HG02840 (cell line): Measurements from ENCODE around the gene PIK3R5.
"Not testable (repeated sequence)": the region's sequence is repeated elsewhere in the genome, so short reads cannot be mapped to it uniquely, and the experiment has no call there.

Experiments used
- ATAC-seq: cut with Tn5 transposase; IDR thresholded peaks from one replicate; pipeline ENCODE4 v1.9.1; 2021; ENCODE audit warnings: mild to moderate bottlenecking, moderate library complexity, moderate number of reproducible peaks; ENCODE audit not compliant: unreplicated experiment, low FRiP score

The PIK3R5 gene

DNA sequence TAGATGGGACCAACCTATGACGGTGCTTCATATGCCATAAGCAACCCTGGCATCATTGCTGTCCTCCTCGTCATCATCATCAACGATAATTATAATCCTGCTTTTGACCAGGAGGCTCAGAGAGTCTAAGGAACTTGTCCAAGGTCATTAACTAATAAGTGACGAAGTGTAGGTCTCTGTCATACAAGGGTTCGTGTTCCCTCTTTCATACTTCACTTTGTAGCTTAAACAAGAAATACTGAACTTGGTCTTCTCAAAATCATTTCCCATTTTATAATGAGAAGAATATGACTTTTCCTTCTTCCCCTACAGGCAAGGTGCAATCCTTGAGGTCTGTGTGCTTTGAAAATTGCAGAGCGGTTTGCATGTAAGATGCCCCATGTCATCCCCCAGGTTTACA is 66.9 kb downstream of the PIK3R5 start:
- no peak for ATAC-seq

DNA sequence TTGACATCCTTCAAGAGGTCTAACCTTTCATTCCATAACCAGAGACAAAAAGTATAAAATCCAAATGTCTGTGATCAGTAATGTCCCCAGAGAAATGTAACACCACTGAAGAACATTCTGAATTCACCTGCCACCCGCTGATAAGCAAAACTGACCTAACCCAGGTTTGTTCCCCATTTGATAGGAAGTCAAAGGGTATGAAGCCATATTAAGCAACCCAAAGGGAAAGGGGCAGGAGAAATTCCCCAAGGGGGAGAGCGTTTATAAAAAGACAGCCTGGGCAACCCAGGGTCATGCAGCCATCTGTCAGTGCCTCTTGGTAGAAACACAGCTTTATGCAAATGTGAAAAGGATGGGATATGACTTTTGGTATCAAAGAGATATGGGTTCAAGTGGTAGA is 67.4 kb downstream of the PIK3R5 start:
- no peak for ATAC-seq

DNA sequence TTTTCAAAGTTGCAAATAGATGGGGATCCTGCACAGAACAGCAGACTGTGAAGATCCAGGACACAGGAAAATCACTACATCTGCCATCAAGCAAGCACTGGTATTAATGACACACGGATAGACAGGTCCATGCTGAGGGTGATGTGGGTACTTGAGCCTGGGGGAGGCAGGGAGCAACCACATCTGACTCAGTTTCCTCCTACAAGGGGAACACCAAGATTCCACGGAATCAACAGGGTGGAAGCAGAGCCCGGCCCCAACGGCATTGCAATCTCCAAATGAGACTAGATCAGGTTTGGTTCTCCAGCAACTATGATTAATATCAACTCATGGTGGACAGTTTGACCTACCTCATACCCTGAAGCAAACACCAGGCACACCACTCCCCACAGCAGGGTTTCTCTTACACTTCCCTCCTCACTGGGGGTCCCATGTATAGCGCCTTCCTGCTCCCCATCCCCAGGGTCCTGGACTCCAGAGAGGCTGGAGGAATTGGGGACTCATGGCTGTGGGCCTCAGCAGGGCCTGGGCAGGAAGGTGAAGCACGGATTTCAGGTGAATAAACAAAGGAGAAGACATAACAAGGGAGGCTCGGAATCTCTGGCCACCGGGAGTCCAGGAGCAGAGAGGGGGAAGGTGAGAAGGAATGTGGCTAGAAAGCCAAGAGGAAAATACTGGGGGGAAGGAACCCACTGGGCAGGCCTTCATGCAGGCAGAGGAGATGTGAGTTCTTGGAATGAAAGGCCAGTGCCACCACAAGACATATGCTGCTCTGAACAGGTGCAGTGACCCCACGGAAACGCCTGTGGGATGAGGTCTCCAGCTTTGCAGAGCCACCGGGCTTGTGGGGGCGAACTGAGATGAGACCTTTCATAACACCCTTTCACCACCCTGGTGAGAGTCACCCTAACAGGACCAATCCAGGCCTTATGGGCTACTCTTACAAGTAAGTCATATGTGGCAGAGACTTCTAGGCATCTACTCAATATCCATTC is 68.6 kb downstream of the PIK3R5 start:
- no peak for ATAC-seq

DNA sequence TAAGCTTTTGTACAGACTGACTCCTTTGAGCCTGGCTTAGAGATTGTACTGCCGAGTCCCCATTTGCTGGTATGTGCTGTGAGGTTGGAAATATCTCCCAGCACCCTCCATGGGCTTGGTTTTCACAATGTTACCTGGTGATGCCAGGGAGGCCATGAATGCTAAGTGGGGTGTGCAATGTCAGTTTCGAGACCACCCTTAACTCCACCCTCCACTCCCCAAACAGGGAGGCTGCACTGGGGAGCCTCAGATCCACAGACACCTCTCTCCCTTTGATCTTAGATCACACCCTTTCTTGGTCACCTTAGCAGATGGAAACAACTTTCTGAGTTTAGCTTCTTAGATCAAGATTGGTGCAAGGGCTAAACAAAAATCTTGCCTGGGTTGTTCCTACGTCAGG is 69.4 kb downstream of the PIK3R5 start:
- ATAC-seq, result no peak

DNA sequence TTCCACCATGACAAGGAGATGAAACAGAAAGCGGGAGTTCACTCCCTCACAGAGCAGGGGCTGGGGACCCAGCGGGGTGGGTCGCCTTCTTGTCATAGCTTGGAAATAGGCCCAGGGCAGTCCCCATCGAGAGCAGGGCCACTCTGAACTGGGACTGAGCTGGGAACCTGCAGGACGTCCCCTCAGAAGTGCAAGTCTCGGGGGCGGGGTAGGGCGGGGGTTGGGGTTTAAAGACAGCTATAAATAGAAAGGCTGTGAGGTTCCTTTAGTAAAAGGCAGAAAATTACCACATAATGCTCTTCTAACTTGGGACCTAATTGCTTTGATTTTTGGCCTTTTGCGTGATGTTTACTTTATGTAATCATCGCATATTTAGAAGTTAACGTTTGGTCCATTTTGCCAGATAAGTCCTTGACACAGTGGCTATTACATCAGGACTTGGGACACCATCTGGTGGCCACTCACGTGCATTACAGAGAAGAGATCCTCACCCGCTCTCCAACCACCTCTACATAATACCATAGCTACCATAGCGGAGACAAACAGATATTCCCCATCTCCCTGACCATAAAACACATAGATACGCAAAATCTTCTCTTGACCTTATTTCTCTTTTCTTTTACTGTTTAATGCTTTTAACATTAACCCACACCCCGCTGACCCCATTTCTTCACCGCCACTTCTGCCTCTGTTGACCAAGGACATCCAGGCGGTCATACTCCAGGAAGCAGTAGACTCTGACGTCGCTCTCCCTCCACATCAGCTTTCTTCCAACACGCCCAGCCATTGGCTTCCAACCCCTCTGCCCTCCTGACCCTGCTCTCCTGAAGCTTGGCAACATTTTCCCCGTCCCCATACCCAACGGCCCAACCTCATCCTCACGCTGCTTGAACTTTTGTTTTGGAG is 70.6 kb downstream of the PIK3R5 start:
- no peak for ATAC-seq

DNA sequence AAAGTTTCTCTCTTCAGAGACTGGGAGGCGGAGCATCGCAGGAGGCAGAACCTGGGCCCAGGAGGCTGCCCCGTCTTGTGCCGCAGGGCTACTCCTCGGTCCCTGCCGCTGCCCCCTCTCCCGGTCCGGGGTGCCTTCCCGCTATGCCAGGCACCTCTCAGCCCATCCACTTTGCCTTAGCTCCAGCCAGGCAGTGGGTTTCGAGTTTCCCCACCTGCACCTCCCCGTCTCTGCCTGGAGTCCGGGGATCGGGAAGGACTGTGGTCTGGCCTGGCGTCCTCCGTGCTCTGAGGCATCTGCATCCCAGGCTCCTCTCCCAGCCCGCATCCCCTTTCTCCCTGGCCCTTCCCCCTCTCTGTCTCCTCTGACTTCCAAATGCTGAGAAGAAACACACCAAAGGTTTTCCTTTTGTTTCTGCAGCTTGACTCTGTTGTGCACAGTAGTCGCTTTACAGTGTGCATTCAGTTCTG is 71.3 kb downstream of the PIK3R5 start:
- no peak for ATAC-seq

DNA sequence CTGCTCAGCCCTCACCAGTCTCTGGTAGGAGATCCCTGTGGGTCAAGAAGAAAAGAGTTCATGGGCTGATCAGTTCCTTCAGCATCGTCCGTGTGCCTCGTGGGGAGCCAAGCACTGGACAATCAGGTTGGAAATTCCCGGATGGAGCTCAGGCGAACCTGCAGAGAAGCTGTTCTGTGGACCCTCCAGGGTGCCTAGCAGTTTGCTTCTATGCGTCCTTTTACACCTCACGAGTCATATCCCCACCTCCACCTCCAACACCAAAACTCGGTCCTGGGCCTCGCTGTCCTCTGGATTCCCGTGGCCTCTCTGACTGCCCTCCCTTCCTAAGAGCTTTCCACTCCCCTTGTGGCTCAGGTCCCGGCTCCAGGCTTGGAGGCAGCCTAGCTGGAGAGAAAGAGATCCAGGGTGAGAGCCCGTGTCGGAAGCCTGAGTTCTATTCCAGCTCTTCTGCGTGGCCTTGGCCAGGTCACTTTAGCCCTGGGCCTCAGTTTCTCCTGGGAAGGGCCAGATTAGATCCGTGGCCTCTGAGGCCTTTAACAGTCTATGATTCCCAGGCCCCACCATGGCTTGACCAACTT is 71.8 kb downstream of the PIK3R5 start:
- no peak for ATAC-seq

DNA sequence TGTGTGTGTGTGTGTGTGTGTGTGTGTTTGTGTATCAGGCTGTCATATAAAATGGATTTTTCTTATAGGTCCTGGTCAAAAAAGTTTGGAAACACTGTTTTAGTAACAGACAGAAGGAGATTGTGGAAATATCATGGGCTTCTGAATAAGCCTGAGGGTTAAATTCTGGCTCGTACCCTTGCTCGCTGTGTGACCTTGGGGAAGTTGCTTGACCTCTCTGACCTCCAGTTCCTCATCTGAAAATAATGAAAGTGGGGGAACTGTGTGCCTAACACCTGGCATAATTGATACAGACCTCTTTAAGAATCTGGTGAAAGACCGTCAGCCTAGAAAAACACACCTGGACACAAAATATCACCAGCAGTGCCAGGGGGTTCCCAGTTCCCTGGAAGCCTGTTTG is 72.4 kb downstream of the PIK3R5 start:
- no peak for ATAC-seq

DNA sequence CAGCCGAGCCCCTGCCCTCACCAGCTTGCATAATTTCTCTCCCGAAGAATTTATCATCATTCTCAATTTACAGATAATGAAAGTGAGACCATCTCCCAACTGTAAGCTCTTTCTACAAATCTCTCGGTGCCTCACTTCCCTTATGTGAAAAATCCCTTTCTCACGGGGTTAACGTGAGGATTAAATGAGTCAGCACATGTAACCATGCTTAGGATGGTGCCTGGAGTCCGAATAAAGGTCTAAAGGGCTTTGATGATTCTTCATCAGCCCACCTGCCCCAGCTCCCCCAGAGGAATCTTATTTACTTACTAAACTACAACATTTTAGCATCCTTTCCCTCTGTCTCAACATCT is 73.2 kb downstream of the PIK3R5 start:
- ATAC-seq, result no peak

DNA sequence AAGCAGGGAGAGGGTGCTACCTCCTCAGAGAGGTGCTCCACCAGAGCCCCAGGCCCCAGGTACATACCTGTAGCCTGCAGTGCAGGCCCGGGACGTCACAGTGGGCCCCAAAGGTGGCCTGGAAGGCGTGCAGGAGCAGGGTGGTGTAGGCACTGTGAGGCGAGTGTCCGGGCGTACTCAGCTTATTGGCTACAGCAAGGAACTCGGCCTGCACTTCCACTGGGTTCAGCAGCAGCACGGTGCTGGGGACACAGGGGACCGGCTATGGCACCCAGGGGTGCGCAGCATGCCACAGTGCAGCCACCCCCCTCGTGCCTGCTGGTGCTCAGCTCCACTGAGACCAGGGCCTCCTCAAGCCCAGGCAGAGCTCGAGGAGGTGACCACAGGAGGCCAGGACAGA is 74.8 kb downstream of the PIK3R5 start:
- no peak for ATAC-seq

DNA sequence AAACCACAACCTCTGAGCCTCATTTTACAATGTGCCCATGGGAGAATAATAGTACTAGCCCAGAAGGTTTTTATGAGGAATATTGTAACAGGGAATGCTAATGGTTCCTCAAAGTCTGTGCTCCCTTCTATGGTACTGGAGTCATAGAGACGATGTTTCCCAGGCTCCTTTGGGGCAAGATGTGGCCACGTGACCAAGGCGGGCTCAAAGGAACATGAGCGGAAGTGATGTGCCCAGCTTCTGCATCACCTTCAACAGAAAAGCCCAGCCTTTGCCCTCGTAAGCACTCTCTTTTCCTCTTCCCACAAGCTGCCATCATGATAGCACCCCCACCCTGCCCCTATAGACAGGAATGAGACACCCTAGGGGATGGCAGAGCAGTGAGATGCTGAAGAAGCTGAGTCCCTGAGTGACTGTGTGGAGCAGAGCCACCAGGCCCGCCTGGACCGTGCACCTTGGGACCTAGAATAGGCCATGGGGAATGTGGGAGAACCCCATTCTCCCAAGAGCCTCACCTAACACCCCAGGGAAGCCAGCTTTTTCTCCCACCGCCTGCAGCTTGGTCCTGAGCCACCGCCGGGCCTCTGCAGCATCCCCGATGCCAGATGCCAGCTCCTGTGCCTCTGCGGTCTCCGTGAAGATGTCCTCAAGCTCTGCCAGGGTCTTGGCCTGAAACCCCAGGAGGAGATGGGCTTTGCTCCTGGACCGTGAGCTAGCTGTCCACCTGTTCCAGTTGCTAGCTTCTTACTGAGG is 75.9 kb downstream of the PIK3R5 start:
- no peak for ATAC-seq

DNA sequence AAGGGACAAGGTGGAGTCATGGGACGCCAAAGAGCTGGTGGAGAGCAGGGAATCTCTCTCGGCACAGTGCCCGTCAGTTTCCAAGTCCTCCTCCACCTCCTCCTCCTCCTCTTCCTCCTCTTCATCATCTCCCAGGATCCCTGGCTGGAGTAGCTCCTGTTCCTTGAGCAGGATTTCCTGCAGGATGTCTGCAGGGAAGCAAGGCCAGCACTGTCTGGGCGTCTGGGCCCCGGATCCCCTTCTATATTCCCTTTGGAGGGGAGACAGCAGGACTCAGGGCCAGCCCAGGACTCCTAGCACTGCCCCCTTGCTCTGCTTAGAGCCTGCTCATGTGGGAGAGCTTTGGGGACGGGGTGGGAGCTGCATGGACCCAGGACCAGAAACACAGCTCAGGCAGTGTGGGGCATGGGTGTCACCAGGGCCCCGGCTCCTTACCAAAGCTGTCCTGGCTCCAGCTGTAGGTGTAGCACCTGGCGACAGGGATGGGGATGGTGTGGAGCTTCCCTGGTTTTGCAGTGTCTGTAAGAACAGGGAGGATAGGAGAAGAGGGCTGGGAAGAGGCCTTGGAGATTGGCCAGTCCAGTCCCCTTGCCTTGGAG is 76.7 kb downstream of the PIK3R5 start:
- ATAC-seq, result no peak

DNA sequence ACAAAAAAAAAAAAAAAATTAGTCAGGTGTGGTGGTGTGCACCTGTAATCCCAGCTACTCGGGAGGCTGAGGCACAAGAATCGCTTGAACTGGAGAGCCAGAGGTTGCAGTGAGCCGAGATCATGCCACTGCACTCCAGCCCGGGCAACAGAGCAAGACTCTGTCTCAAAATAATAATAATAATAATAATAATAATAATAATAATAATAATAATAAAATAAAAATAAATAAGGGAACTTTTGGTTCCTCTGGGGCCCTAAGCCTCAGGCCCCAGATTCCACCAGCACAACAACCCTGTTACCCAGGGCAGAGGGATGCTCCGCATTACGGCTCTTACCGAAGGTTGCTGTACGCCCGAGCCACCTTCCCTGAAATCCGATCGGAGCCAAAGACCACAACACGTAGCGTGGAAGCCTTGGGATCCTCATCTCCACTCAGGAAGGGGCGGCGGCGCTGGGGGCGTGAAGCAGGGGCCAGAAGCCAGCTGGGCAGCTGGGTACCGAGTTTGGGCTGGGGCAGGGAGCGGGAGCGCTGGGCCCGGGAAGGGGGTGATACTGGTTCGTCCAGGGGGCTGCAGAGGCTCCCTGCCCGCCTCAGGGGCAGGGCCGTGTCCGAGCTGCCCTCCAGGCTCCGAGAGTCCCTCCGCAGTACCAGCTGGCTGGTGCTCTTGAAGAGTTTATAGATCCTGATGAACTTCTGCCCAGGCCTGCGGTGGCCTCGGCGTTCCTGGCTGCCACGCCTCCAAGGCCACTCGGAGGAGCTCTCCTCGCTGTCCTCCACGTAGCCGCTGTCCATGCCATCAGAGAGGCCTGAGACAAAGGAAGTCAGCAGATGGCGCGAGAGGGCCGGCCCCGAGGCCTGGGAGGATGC is 77.4 kb downstream of the PIK3R5 start:
- no peak for ATAC-seq

DNA sequence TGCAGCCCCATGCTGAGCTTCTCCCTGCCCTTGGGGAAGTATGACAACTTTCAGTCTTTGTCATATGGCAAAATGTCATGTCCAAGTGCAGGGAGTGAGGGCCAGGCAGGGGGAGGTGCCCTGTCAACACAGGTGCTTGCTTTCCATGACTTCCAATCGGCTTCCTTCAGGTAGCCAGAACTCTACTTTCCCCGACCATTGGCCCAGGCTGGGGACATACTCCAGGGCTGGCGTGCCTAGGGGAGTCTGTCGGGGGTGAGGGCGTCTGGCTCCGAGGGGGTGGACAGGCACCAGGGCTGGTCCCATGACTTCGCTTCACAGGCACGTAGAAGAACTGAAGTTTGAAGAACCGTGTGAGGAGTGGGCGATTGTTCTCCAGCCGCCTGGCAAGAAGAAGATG is 78.2 kb downstream of the PIK3R5 start:
- ATAC-seq, result no peak

DNA sequence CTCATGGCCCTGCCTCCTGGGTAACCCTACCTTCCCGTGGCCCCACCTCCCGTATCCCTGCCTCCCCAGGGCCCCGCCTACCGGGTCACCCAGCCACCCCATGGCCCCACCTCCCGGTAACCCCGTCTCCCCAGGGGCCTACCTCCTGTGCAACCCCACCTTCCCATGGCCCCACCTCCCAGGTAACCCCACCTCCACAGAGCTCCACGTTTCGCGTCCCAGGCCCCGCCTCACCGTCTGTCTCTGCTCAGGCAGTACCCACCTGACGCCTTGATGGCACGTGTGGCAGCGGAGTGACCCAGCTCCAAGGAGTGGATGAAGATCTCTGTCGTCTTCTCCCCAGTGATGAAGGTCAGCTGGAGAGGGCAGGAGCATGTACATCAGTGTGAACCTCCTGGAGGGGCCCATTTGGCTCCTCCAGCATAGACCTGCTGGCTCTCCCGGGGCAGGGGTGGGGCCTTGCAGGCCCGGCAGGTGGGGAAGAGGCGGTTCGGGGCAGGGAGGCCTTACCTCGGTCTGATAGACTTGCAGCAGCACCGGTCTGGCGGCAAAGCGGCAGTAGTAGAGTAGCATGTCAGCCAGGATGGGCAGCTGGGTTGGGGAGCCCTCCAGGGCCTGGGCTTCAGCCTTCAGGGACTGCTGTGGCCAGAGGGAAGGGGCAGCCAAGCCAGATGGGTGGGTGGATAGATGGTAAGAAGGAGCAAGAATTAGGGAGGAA is 79.4 kb downstream of the PIK3R5 start:
- ATAC-seq, result no peak

DNA sequence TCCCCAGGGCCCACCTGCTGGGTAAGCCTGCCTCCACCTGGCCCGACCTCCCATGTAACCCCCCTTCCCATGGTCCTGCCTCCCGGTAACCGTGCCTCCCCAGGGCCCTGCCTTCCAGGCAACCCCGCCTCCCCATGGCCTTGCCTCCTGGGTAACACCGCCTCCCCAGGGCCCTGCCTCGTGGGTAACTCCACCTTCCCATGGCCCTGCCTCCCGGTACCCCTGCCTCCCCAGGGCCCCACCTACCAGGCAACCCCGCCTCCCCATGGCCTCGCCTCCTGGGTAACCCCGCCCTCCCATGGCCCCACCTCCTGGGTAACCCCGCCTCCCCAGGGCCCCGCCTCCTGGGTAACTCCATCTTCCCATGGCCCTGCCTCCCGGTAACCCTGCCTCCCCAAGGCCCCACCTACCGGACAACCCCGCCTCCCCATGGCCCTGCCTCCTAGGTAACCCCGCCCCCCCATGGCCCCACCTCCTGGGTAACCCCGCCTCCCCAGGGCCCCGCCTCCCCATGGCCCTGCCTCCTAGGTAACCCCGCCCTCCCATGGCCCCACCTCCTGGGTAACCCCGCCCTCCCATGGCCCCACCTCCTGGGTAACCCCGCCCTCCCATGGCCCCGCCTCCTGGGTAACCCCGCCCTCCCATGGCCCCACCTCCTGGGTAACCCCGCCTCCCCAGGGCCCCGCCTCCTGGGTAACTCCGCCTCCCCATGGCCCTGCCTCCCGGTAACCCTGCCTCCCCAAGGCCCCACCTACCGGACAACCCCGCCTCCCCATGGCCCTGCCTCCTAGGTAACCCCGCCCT is 80.1 kb downstream of the PIK3R5 start:
- ATAC-seq, result not testable (repeated sequence)

DNA sequence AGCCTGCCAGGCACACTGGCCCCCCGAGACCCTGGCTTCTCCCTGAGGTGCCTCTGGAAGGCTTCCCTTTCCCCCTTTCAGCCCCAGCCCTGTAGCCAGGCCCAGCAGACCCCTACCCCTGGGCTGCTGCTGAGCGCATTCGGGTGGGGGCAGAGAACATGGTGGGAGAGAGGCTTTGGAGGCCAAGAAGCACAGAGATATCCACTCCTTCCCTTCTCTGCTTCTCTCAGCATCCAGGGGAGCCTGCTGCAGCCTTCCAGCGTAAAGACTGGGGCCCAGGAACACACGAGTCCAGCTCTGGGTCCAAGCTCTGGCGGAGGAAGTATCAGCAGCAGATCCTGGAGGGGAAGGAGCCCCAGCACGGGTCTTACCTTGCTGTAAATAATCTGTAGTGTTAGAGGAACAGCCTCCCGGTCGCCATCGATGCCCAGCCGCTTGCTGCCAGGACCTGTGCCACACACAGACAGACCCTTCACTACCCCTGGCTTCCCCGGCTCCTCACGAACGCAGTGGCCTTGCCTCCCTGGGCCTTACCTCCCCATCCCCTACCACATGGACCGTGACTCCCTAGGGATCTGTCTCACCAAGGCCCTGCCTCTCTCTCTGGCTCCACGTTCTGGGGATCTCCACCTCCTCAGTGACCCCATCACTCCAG is 81.0 kb downstream of the PIK3R5 start:
- no peak for ATAC-seq
